Mucosa of gallbladder (tissue), 1 donor: ENCODE results near the gene HIVEP2. TPM values are rescaled to one million over a fixed set of nuclear protein-coding genes. Genes with fewer than 3 reads are reported as not detected.

Experiments
- total RNA-seq: library from RNA; stranded (reverse); gene quantifications from one replicate; pipeline ENCODE4 v1.2.1, GENCODE V29; 2021
- donor health status: DM: no; HTN: no; CAD: no.

HIVEP2 gene
- total RNA-seq, 1 donor from 2014 or later: 16.5 TPM

Other genes starting within 250 kb of the HIVEP2 start
- 81.4 TPM for gene AIG1, start 115.7 kb upstream of the HIVEP2 start, total RNA-seq